Measurements from ENCODE around the gene NTN5.

DNA sequence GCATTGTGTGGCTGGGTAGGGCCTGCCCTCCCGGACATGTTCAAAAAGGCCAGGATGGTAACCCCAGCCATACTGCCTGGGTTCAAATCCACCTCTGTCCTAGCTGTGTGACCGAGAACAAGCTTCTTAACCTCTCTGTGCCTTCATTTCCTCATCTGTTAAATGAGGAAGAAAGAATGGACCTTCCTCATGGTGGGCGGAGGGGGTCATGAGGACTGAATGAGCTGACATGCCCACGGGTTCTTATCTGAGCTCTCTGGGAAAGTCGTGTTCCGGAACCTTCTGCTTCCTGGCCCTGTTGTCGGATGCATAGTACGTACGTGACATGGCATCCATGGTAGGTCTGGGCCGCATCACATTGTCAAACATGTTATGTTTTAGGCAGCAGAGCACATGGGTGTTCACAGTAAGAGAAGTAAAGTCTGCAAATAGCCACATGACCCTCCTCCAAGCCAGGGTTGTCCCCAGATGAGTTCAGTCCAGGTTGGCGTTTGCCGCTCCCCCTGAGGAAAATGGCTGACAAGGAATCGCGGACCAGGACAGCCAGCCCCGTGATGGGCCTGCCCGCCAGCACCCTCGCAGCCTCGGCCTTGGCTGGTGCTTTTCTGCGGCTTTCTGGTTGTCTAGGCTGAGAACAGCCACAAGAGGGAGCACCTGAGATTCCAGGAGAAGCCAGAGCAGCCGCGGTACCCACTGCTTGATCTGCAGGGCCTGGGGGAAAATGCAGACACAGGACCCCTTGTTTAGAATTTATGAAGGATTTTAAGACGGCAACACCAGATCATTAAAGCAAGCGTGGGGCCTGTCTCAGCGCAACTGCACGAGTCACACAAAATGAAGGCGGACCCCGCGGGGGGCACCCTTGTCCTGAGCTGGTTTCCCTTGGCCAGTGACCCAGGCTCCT lies 2.4 kb upstream of the NTN5 start:
- TF ChIP-seq ZNF274 (IDR thresholded peaks at IDR 0.05; ENCODE audit: low read depth, low read length) (no peak), YY1 (IDR thresholded peaks at IDR 0.05; ENCODE audit: insufficient read depth, insufficient read length) (no peak), SUZ12 (IDR thresholded peaks at IDR 0.05; ENCODE audit: extremely low read depth, insufficient read depth, insufficient read length) (no peak)

Data from NT2/D1 (cell line).